Measurements from ENCODE around the gene ARRB1.

- TF ChIP-seq CTCF (IDR thresholded peaks at IDR 0.05): no peak
- TF ChIP-seq JUND (IDR thresholded peaks at IDR 0.05): no peak
- no peak for TF ChIP-seq REST (IDR thresholded peaks at IDR 0.05; ENCODE audit: low read depth, low read length)
Observed at GRCh38 chr11:75334976-75335375, 16.5 kb downstream of the ARRB1 start.

Data from SK-N-SH (cell line).